Nephron (organoid): Measurements from ENCODE around the gene HHIPL1.

Experiments used
- H3K27ac Mint-ChIP-seq, 3 experiments: 2 replicates each; pipeline ENCODE4 v1.8.0; 2020; ENCODE audit warnings: mixed read lengths in 3 of 3, mild to moderate bottlenecking in 2 of 3, moderate library complexity in 1 of 3
- H3K27me3 Mint-ChIP-seq: 2 replicates; pipeline ENCODE4 v1.8.0; 2021; ENCODE audit warnings: low read depth, mild to moderate bottlenecking, moderate library complexity, mixed read lengths
- H3K36me3 Mint-ChIP-seq: 2 replicates; pipeline ENCODE4 v1.8.0; 2020; ENCODE audit warnings: low read depth, mixed read lengths
- H3K4me1 Mint-ChIP-seq: 2 replicates; pipeline ENCODE4 v1.8.0; 2020; ENCODE audit warnings: mixed read lengths
- H3K4me3 Mint-ChIP-seq, 3 experiments: 2 replicates each; pipeline ENCODE4 v1.8.0; 2020; ENCODE audit warnings: mild to moderate bottlenecking in 3 of 3, mixed read lengths in 3 of 3, moderate library complexity in 2 of 3
- H3K9me3 Mint-ChIP-seq: 2 replicates; pipeline ENCODE4 v1.8.0; 2020; ENCODE audit warnings: mixed read lengths
- CTCF ChIP-seq, 3 experiments: fragments of 200-600 bp; sonication (generic); IDR thresholded peaks; one replicate each; pipeline ENCODE4 v1.5.0; 2021; ENCODE audit warnings: antibody characterized with exemption in 3 of 3; ENCODE audit not compliant: unreplicated experiment in 3 of 3

HHIPL1 gene

DNA sequence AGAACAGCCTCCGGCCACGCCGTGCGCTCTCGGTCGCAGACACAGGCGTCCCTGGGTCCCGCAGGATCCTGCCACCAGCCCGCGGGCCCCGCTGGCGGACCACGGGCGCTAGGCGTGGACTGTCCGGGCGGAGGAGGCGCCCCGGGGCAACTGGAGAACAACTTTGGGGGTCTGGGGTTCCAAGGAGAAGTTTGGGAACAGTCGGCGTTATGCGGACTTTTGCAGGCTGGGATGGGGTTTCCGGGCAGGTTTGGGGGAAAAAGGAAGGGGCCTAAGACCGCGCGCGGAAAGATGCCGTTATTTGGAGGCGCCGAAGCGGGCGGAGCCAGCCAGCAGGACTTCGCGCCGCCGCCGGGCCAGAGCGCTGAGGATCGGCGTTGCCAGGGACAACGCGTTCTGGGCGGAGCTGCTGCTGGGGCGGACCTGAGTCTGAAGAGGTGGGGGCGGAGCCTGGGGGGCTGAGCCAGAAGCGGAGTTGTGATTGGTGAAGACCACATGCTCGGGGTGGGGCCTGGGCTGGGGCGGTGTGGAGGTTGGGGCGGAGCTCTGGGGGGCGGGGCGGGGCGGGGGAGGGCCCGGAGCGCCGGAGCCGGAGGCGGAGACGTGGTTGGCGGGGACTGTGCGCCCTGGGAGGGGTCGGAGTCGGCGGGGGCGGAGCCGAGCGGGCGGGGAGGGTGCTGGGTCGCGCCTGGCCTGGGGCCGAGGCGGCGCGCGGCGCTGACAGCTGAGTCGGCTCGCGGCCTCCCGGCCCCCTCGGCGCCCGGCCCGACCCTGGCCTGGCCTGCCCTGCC lies 38.9 kb downstream of the HHIPL1 start, which contains the start of gene CYP46A1:
CYP46A1 (plus strand) TSS at position 680 of the 791 bp plus-strand sequence. CDS start 120 bp downstream, outside the sequence.
- peaks cover 12% of the 10 kb centered on the region for H3K4me1 Mint-ChIP-seq
- no peaks in the 10 kb centered on the region for H3K36me3 Mint-ChIP-seq
- H3K9me3 Mint-ChIP-seq, result no peaks in the 10 kb centered on the region
- peak within 1 kb of the TSS; percentile 87 to 96 (median 90) for H3K4me3 Mint-ChIP-seq
- peaks cover 42% of the 10 kb centered on the region for H3K27me3 Mint-ChIP-seq
- TF ChIP-seq CTCF (IDR thresholded peaks at IDR 0.05; ENCODE audit: unreplicated experiment in 3 of 3), result no peak
- peak within 1 kb of the TSS; percentile 46 to 92 (median 62) for H3K27ac Mint-ChIP-seq

DNA sequence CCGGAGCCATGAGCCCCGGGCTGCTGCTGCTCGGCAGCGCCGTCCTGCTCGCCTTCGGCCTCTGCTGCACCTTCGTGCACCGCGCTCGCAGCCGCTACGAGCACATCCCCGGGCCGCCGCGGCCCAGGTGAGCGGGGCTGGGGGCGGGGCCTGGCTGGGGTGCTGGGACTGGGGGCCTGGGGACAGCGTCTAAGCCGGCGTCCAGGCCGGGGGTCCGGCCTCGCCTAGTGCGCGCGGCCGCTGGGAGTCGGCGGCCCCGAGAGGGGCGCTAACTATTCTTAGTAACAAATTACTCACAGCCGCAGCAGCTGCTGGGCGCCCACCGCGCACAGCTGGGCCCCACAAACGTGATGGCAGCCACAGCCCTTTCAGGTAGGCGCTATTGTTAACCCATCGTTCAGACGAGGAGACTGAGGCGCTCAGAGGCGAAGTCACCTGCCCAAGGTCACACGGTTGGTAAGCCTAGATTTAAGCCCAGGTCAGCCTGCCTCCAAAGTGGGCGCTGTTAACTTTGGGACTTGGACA lies 39.5 kb downstream of the HHIPL1 start:
- no peaks in the 10 kb centered on the region for H3K9me3 Mint-ChIP-seq
- no peaks in the 10 kb centered on the region for H3K36me3 Mint-ChIP-seq
- peaks cover 12% of the 10 kb centered on the region for H3K4me1 Mint-ChIP-seq
- peaks cover 46% of the 10 kb centered on the region for H3K27me3 Mint-ChIP-seq
- H3K27ac Mint-ChIP-seq, result no peak overlapping the region
- no peak for TF ChIP-seq CTCF (IDR thresholded peaks at IDR 0.05; ENCODE audit: unreplicated experiment in 3 of 3)
- peak overlapping the region; percentile 78 to 84 (median 79) for H3K4me3 Mint-ChIP-seq

GRCh38 chr14:99685151-99685591 lies 40.2 kb downstream of the HHIPL1 start:
- Mint-ChIP-seq H3K4me1 (peaks cover 12% of the 10 kb centered on the region), H3K9me3 (no peaks in the 10 kb centered on the region), H3K36me3 (no peaks in the 10 kb centered on the region), H3K4me3 (peak overlapping the region; percentile 79 to 84 (median 84)), H3K27me3 (peaks cover 49% of the 10 kb centered on the region), H3K27ac (no peak overlapping the region)
- no peak for TF ChIP-seq CTCF (IDR thresholded peaks at IDR 0.05; ENCODE audit: unreplicated experiment in 3 of 3)

DNA sequence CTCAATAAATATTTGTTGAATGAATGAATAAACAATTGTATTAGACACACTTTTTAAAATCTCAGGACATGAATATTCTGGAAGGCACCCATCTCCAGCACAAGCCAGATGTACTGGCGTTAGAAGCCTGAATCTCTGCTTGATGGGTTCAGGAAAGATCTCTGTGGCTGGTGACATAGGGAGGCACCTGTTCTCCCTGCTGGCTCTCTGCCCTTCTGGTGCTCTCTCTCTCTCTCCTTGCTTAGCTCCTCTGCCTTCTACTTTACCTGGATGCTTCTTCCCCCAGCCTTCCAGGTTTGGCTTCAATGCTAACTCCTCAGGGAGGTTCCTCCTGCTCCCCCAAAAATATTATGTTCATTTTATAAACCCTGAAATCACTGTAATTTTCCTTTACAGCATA lies 40.7 kb downstream of the HHIPL1 start:
- Mint-ChIP-seq H3K4me1 (peaks cover 12% of the 10 kb centered on the region), H3K27me3 (peaks cover 49% of the 10 kb centered on the region), H3K27ac (no peak overlapping the region), H3K36me3 (no peaks in the 10 kb centered on the region), H3K9me3 (no peaks in the 10 kb centered on the region), H3K4me3 (peak overlapping the region; percentile 79 to 84 (median 84))
- no peak for TF ChIP-seq CTCF (IDR thresholded peaks at IDR 0.05; ENCODE audit: unreplicated experiment in 3 of 3)

GRCh38 chr14:99686557-99687283 lies 41.8 kb downstream of the HHIPL1 start:
- no peaks in the 10 kb centered on the region for H3K9me3 Mint-ChIP-seq
- H3K27me3 Mint-ChIP-seq, result peaks cover 49% of the 10 kb centered on the region
- no peak overlapping the region for H3K27ac Mint-ChIP-seq
- peak overlapping the region; percentile 15 to 78 (median 73) for H3K4me3 Mint-ChIP-seq
- H3K4me1 Mint-ChIP-seq, result peaks cover 12% of the 10 kb centered on the region
- H3K36me3 Mint-ChIP-seq, result no peaks in the 10 kb centered on the region
- TF ChIP-seq CTCF (IDR thresholded peaks at IDR 0.05; ENCODE audit: unreplicated experiment in 3 of 3), result no peak
